Thymus (tissue), 11 donors: ENCODE measurements around the gene CLEC16A. TPM values are rescaled to one million over a fixed set of nuclear protein-coding genes. Genes with fewer than 3 reads are reported as not detected.
A peak's percentile ranks its signal among the peaks of the same experiment; 100 is the strongest.

Source experiments
- DNase-seq, 9 donors: peaks; one replicate each; pipeline ENCODE4 v3.0.0-alpha.2; 2013; ENCODE audit warnings: low spot score in 9 of 9, low read depth in 6 of 9, missing footprints in 1 of 9
- H3K27ac ChIP-seq, 2 donors: one replicate each; pipeline ENCODE4 v1.5.1; 2013; ENCODE audit warnings: control low read depth in 1 of 2, low read depth in 1 of 2, low read length in 1 of 2, mild to moderate bottlenecking in 1 of 2, moderate library complexity in 1 of 2
- H3K27me3 ChIP-seq, 2 donors: one replicate each; pipeline ENCODE4 v1.5.1; 2013; ENCODE audit warnings: low read length in 1 of 2; ENCODE audit not compliant: control insufficient read depth in 2 of 2, insufficient read depth in 1 of 2
- H3K36me3 ChIP-seq, 2 donors: one replicate each; pipeline ENCODE4 v1.5.1; 2013; ENCODE audit warnings: low read length in 1 of 2, mild to moderate bottlenecking in 1 of 2, moderate library complexity in 1 of 2; ENCODE audit not compliant: control insufficient read depth in 2 of 2, insufficient read depth in 2 of 2
- H3K4me1 ChIP-seq, 2 donors: one replicate each; pipeline ENCODE4 v1.5.1; 2013; ENCODE audit warnings: low read length in 2 of 2; ENCODE audit not compliant: control insufficient read depth in 2 of 2, insufficient read depth in 2 of 2
- H3K4me3 ChIP-seq, 2 donors: one replicate each; pipeline ENCODE4 v1.5.1; 2013; ENCODE audit warnings: low read length in 2 of 2, control low read depth in 1 of 2, mild to moderate bottlenecking in 1 of 2
- H3K9me3 ChIP-seq, 2 donors: one replicate each; pipeline ENCODE4 v1.5.1; 2013; ENCODE audit warnings: low read length in 1 of 2, mild to moderate bottlenecking in 1 of 2; ENCODE audit not compliant: control insufficient read depth in 2 of 2, insufficient read depth in 1 of 2
- WGBS: extraction: QIAGEN DNeasy Blood & Tissue Kit; methylation state at CpG from one replicate; pipeline ENCODE4 v1.1.7; 2013; 5-methylcytosine and 5-hydroxymethylcytosine counted together
- polyA plus RNA-seq: library from polyadenylated mRNA; stranded (reverse); fragments of 200-250 nt; gene quantifications from one replicate; pipeline ENCODE4 v1.2.3, GENCODE V29; 2013
- total RNA-seq: library from RNA; stranded (reverse); fragments of 120-200 nt; gene quantifications from one replicate; pipeline ENCODE4 v1.2.4, GENCODE V29; 2013
- donor health status: healthy.

CLEC16A gene
- total and polyA plus RNA-seq, 2 donors = 18.8 to 19.9 TPM

DNA sequence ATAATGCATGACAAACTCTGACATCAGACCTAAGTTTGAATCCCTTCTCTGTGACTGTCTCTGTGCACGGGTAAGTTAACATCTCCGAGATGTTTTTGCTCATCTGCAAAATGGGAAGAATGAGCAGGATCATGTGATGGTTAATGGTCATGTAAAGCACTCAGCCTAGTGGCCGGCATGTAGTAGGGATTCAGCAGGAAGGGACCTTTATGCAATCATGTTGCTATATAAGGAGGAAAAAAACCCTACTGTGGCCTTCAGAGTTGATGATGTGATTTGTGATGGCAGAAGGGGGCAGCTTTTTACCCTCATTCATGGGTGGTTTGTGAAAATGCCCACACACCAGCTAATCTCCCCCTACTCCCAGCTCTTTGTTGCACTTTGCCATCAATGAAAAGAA, 24.1 kb downstream of the CLEC16A start:
- Histone ChIP-seq H3K27me3 (no peaks in the 10 kb centered on the region), H3K4me1 (peaks cover 21 to 47% of the 10 kb centered on the region in 2 donors), H3K4me3 (no peak overlapping the region), H3K27ac (no peak overlapping the region), H3K36me3 (peaks cover 28 to 69% of the 10 kb centered on the region in 2 donors), H3K9me3 (no peaks in the 10 kb centered on the region)
- WGBS = 96% methylated on average over 3 of the region's 3 CpGs
- no peak for DNase-seq

DNA sequence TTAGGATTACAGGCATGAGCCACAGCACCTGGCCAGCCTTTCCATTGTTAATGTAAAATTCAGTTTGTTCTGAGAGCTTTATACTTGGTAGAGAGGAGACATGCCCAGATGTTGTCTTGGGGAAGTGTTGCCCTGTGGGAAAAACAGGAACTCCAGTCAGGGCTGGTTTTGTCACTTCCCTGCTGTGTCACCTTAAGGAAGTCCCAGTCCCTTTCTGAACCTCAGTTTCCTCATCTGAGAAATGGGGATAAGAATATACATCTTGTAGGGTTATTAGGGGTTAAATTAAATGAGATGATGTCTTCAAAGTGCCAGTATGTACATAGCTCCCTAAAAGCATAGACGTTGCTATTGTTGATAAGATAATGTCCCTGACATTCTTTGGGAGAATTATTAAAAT, 25.3 kb downstream of the CLEC16A start:
- WGBS = 97% methylated on average over 1 of the region's 1 CpG
- no peak for DNase-seq
- Histone ChIP-seq H3K27me3 (no peaks in the 10 kb centered on the region), H3K4me3 (no peak overlapping the region), H3K4me1 (peaks cover 17 to 40% of the 10 kb centered on the region in 2 donors), H3K27ac (no peak overlapping the region), H3K36me3 (peaks cover 25 to 64% of the 10 kb centered on the region in 2 donors), H3K9me3 (no peaks in the 10 kb centered on the region)

DNA sequence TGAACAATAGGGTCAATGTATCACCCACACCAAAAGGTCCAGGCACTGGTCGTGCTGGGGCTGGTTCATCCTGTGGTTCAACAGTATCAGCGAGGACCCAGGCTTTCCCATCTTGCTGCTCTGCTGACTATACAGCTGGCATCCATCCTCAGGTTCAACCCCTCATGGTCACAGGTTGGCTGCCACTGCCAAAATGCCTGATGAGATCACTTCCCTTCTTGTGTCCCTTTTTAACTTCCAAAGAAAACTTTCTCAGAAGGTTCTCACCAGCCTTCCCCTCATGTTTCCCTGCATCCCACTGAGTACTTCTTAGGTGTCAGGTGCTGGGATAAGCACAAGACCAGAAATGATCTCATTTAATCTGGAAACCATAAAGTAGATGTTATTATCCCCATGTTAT, 25.7 kb downstream of the CLEC16A start:
- H3K4me1 ChIP-seq = peaks cover 17 to 36% of the 10 kb centered on the region in 2 donors
- no peak for DNase-seq
- 96% methylated on average over 2 of the region's 2 CpGs for WGBS
- no peaks in the 10 kb centered on the region for H3K9me3 ChIP-seq
- H3K4me3 ChIP-seq = no peak overlapping the region
- peaks cover 22 to 64% of the 10 kb centered on the region in 2 donors for H3K36me3 ChIP-seq
- no peak overlapping the region for H3K27ac ChIP-seq
- no peaks in the 10 kb centered on the region for H3K27me3 ChIP-seq

DNA sequence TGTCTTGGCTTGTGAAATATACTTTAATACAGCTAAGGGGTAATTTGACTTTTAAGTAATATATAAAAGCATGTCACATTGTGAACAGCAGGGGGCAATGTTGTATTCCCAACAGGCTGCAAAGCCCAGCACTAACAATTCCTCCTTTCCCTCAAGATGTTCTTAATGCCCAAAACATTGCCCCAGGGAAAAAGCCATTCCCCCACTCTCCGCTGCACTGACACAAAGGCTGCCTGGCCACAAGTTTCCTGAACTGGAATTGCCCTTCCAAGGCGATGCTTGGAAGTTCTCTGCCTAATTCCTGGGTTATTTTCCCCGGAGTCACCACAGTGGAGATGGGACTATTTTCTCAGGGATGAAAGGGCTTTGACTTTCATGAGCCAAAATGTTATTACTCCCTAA, 27.2 kb downstream of the CLEC16A start:
- H3K4me1 ChIP-seq = peaks cover 17 to 32% of the 10 kb centered on the region in 2 donors
- DNase-seq = peak in 7 of 9 donors; percentile 49 to 80 (median 73)
- H3K27ac ChIP-seq = no peak overlapping the region
- no peaks in the 10 kb centered on the region for H3K9me3 ChIP-seq
- no peak overlapping the region for H3K4me3 ChIP-seq
- no peaks in the 10 kb centered on the region for H3K27me3 ChIP-seq
- peaks cover 27 to 55% of the 10 kb centered on the region in 2 donors for H3K36me3 ChIP-seq
- 92% methylated on average over 3 of the region's 3 CpGs for WGBS

DNA sequence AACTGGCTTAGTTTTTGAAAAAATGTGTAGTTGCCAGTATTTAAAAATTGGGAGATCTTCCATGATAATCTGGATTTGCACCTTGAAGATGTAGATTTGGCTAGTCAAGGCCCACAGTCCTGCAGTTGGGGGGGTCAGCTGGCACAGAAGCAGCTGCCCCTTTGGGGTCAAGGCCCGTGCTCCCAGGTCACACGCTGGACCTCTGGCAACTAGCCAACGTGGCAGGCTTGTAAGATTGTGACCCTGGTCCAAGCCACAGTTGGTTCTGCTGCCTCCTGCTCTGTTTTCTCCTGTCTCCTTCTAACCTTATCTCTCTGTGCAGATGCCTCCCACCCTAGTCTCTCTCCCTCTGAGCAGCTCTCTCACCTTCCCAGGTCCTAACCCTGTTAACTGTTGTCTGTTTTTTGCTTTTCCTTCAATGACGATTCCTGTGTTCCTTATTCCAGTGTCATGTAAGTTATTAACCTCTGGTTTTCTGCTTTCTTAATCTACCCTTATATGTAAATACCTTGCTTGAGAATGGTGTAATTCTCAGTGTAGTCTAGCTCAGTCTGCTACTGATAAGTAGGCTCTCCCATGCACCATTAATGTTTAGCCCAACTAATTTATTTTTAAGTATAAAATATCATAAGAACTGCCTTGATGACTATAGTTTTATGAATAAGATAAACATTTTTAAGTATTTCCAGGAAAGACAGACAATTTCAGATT, 27.9 kb downstream of the CLEC16A start:
- H3K27me3 ChIP-seq = no peaks in the 10 kb centered on the region
- DNase-seq = peak in 1 of 9 donors; percentile 44
- peaks cover 34 to 48% of the 10 kb centered on the region in 2 donors for H3K36me3 ChIP-seq
- WGBS = 81% methylated on average over 4 of the region's 4 CpGs
- peaks cover 17 to 39% of the 10 kb centered on the region in 2 donors for H3K4me1 ChIP-seq
- no peaks in the 10 kb centered on the region for H3K9me3 ChIP-seq
- H3K4me3 ChIP-seq = no peak overlapping the region
- no peak overlapping the region for H3K27ac ChIP-seq

DNA sequence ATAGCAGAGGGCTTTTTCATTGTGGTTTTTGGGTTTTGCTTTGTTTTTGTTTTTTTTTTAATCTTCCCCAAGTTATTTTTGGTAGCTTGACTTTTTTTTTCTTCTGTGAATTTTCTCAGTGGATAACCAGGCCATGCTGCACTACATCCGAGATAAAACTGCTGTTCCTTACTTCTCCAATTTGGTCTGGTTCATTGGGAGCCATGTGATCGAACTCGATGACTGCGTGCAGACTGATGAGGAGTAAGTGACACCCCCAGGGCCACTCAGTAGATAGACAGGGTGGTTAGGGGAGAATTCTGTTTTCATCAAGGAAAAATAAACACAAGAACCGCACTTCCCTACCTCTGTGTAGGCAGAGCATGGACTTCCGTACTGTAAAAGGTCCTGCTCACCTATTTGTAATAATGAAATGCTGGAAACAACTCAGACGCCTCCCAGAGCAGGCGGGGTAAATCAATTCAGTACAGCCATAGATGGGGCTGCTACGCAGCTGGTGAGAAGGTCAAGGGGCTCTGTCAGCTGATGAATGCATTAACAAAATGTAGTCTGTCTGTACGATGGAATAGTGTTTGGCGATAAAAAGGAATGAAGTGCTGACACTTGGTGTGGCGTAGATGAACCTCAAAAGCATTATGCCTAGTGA, 28.6 kb downstream of the CLEC16A start:
- H3K4me1 ChIP-seq = peaks cover 17 to 41% of the 10 kb centered on the region in 2 donors
- H3K27ac ChIP-seq = no peak overlapping the region
- DNase-seq = peak in 1 of 9 donors; percentile 30
- no peaks in the 10 kb centered on the region for H3K27me3 ChIP-seq
- WGBS = 88% methylated on average over 12 of the region's 12 CpGs
- H3K4me3 ChIP-seq = no peak overlapping the region
- H3K9me3 ChIP-seq = no peaks in the 10 kb centered on the region
- peaks cover 36 to 51% of the 10 kb centered on the region in 2 donors for H3K36me3 ChIP-seq

DNA sequence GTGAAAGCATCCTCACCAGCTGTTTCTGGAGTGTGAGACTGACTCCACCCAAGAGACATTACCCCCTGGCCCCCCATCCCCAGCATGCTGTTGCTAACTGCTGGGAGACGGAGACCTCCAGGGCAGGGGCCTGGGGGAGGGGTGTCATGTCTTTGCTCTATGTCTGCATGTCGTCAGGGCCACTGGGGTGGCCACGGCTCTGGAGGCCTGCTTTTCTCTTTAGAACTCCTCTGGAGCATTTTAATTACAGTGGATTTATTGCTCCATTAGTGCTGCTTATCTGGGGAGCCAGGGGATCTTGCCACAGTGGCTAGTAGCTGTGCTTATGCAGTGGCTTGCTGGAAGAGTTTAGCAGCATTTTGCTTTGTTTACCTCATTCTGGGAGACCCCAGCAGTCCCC, 32.3 kb downstream of the CLEC16A start:
- DNase-seq = peak in 2 of 9 donors; percentile 32 to 62
- no peaks in the 10 kb centered on the region for H3K9me3 ChIP-seq
- H3K27me3 ChIP-seq = no peaks in the 10 kb centered on the region
- no peak overlapping the region for H3K27ac ChIP-seq
- H3K36me3 ChIP-seq = peaks cover 39 to 57% of the 10 kb centered on the region in 2 donors
- 98% methylated on average over 3 of the region's 3 CpGs for WGBS
- H3K4me1 ChIP-seq = peaks cover 17 to 51% of the 10 kb centered on the region in 2 donors
- H3K4me3 ChIP-seq = no peak overlapping the region

DNA sequence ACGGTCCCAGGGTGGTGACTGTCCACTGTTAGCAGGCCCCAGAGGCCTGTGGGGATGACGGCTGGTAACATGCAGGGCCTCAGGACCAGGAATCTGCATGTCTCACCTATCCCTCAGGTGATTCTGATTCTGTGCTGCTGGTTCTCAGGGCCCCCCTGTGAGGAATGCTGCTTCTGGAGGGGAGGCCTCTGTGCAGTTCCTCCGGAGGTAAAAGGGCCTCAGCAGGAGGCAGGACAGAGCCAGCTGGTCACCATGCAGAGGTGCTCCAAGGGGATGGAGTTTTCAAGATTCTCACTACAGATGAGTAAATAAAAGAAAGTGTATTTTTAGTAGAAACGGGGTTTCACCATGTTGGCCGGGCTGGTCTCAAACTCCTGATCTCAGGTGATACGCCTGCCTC, 33.8 kb downstream of the CLEC16A start:
- H3K36me3 ChIP-seq = peaks cover 51 to 60% of the 10 kb centered on the region in 2 donors
- H3K9me3 ChIP-seq = no peaks in the 10 kb centered on the region
- no peaks in the 10 kb centered on the region for H3K27me3 ChIP-seq
- 98% methylated on average over 6 of the region's 6 CpGs for WGBS
- peaks cover 8 to 51% of the 10 kb centered on the region in 2 donors for H3K4me1 ChIP-seq
- no peak overlapping the region for H3K27ac ChIP-seq
- DNase-seq = no peak
- H3K4me3 ChIP-seq = no peak overlapping the region

DNA sequence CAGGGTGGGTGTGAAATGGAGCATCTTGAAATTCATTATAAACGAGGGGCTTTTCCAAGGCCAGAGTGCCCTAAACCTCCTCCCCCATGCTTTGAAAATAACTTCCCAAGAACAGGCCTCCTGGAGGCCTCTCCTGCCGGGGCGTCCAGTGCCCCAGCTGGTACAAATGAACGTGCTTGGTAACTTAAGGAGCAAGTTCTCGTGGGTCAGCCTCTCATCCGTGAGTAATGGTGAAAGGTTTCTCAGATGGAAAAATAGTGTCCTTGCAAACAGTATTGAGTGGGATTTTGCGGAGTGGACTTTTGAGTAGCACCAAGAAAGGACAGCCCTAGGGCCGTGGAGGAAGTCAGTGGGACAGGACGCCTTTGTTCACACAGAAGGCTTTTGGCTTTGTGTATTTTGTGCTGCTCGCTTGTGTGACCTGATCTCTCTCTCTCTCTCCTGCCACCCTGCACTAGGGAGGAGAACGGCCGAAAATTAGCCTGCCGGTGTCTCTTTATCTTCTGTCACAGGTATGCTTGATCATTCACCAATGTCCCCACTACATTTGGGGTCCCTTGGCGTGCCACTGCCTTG, 34.6 kb downstream of the CLEC16A start:
- no peaks in the 10 kb centered on the region for H3K9me3 ChIP-seq
- no peak for DNase-seq
- H3K27me3 ChIP-seq = no peaks in the 10 kb centered on the region
- H3K4me3 ChIP-seq = no peak overlapping the region
- H3K27ac ChIP-seq = no peak overlapping the region
- 98% methylated on average over 14 of the region's 14 CpGs for WGBS
- H3K4me1 ChIP-seq = peaks cover 10 to 54% of the 10 kb centered on the region in 2 donors
- peaks cover 49 to 61% of the 10 kb centered on the region in 2 donors for H3K36me3 ChIP-seq
